22Rv1 (cell line): Measurements from ENCODE around the gene MTHFD2L.
A peak's percentile ranks its signal among the peaks of the same experiment; 100 is the strongest.

Experiments
- H3K27ac ChIP-seq: fragments of 450-650 bp; 2 replicates; pipeline ENCODE4 v1.5.1; 2017
- CTCF ChIP-seq: fragments of 450-650 bp; IDR thresholded peaks from 2 replicates; pipeline ENCODE4 v1.5.1; 2017; ENCODE audit warnings: mild to moderate bottlenecking
- ZFX ChIP-seq: fragments of 450-650 bp; IDR thresholded peaks from 2 replicates; pipeline ENCODE4 v1.6.1; 2017; ENCODE audit warnings: antibody characterized with exemption, borderline replicate concordance

The MTHFD2L gene

GRCh38 chr4:74158466-74159142 is 686 bp downstream of the MTHFD2L start:
- peak overlapping the region; percentile 95 for H3K27ac ChIP-seq
- TF ChIP-seq CTCF = no peak
- TF ChIP-seq ZFX = no peak

- no peak for TF ChIP-seq ZFX
- no peak for TF ChIP-seq CTCF
- peak overlapping the region; percentile 95 for H3K27ac ChIP-seq
Measured at GRCh38 chr4:74159143-74159709, 1.3 kb downstream of the MTHFD2L start.

GRCh38 chr4:74161666-74162450 is 3.9 kb downstream of the MTHFD2L start:
- no peak for TF ChIP-seq CTCF
- TF ChIP-seq ZFX = no peak

GRCh38 chr4:74166135-74166534 is 8.2 kb downstream of the MTHFD2L start:
- H3K27ac ChIP-seq = no peak overlapping the region
- TF ChIP-seq CTCF (no peak), ZFX (no peak)

More at GRCh38 chr4:74161666-74162450, 3.9 kb downstream of the MTHFD2L start:
- H3K27ac ChIP-seq = no peak overlapping the region

GRCh38 chr4:74166818-74167217 is 8.9 kb downstream of the MTHFD2L start:
- H3K27ac ChIP-seq = no peak overlapping the region
- no peak for TF ChIP-seq CTCF
- TF ChIP-seq ZFX = no peak

- no peak overlapping the region for H3K27ac ChIP-seq
- TF ChIP-seq ZFX (no peak), CTCF (no peak)
Measured at GRCh38 chr4:74167585-74167984, 9.7 kb downstream of the MTHFD2L start.

- H3K27ac ChIP-seq = no peak overlapping the region
Measured at GRCh38 chr4:74168841-74169240, 10.9 kb downstream of the MTHFD2L start.

More at GRCh38 chr4:74168841-74169240, 10.9 kb downstream of the MTHFD2L start:
- TF ChIP-seq ZFX (no peak), CTCF (no peak)
